Hepatocyte (in vitro differentiated cells): ENCODE data around the gene SLC19A1.

Experiments used
- EZH2 ChIP-seq: fragments of 200-600 bp; sonication (generic); IDR thresholded peaks from 2 replicates; pipeline ENCODE4 v1.6.1; 2016; ENCODE audit warnings: antibody characterized with exemption, mild to moderate bottlenecking, borderline replicate concordance
- EZH2phosphoT487 ChIP-seq: fragments of 200-600 bp; sonication (generic); IDR thresholded peaks from one replicate; pipeline ENCODE4 v1.6.1; 2018; ENCODE audit warnings: antibody characterized with exemption, mild to moderate bottlenecking, low read depth, moderate library complexity; ENCODE audit not compliant: unreplicated experiment, severe bottlenecking
- TF ChIP-seq, protein P1 (sequence below): fragments of 200-600 bp; sonication (generic); IDR thresholded peaks from 2 replicates; pipeline ENCODE4 v1.5.1; 2016; ENCODE audit warnings: antibody characterized with exemption, mild to moderate bottlenecking; ENCODE audit not compliant: poor library complexity

DNA sequence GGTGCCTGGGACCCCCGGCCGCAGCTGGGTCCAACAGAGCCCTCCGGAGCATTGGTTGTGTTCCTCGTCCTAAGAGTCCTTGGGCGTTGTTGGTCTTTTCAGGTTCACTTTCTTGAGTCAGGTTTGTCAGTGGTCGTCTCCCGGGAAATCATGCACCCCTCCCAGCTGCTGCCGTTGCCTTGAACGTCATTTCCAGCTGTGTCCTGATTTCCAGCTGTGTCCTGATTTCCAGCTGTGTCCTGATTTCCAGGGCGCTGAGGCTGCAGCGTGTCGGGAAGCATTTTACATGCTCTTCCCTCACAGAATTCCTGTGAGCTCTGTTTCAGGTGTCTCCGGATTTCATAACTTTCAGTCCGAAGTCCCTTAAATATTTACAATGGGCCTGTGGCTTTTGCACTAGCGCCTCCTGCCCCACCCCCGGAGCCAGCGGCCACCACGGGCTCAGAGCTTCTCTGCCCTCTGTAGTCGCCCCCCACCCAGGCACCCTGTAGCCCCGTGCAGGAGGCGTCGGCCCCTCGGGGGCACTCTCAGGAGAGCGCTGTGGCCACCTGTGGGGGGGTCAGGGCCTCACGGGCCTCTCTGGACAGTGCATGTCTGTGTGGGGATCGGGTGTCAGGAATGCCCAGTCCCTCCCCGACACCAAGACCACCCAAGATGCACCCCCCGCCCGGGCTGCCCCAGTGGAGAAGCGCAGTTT is 70.6 kb downstream of the SLC19A1 start:
- TF ChIP-seq, protein P1, sequence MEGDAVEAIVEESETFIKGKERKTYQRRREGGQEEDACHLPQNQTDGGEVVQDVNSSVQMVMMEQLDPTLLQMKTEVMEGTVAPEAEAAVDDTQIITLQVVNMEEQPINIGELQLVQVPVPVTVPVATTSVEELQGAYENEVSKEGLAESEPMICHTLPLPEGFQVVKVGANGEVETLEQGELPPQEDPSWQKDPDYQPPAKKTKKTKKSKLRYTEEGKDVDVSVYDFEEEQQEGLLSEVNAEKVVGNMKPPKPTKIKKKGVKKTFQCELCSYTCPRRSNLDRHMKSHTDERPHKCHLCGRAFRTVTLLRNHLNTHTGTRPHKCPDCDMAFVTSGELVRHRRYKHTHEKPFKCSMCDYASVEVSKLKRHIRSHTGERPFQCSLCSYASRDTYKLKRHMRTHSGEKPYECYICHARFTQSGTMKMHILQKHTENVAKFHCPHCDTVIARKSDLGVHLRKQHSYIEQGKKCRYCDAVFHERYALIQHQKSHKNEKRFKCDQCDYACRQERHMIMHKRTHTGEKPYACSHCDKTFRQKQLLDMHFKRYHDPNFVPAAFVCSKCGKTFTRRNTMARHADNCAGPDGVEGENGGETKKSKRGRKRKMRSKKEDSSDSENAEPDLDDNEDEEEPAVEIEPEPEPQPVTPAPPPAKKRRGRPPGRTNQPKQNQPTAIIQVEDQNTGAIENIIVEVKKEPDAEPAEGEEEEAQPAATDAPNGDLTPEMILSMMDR, result no peak
- no peak for TF ChIP-seq EZH2
- no peak for TF ChIP-seq EZH2phosphoT487
